Breast epithelium (tissue), 3 donors: ENCODE data around the gene NEMP1.

Source experiments
- POLR2A ChIP-seq: fragments of 450-650 bp; IDR thresholded peaks from one replicate; pipeline ENCODE4 v1.6.1; 2016; ENCODE audit warnings: antibody characterized with exemption, mild to moderate bottlenecking, moderate library complexity
- POLR2AphosphoS5 ChIP-seq, 3 donors: sonication (generic); formaldehyde crosslinking; IDR thresholded peaks; one replicate each; pipeline ENCODE4 v1.6.1; 2017; ENCODE audit warnings: antibody characterized with exemption in 3 of 3
- TF ChIP-seq, protein P1 (sequence below), 3 donors: fragments of 450-650 bp; IDR thresholded peaks; one replicate each; pipeline ENCODE4 v1.5.1; 2016 to 2017; ENCODE audit warnings: antibody characterized with exemption in 3 of 3, mild to moderate bottlenecking in 3 of 3, moderate library complexity in 3 of 3

DNA sequence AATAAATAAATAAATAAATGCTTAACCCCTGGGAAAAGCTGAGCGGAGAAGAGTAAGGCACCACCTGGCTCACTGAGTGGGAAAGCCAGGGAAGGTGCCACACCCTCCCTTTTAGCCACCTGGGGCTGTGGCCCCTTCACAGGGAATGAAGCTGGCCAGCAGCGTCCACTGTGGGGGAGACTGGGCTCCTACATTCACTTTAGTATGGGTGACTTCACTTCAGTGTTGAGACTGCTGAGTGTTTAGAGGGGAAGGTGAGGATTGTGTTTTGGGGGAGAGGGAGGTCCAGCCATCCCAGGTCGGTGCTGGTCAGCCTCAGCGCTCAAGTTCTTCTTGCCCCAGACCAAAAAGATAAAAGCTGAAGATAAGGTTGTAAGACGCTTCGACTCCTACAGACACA lies 11.9 kb upstream of the NEMP1 start:
- TF ChIP-seq, protein P1, sequence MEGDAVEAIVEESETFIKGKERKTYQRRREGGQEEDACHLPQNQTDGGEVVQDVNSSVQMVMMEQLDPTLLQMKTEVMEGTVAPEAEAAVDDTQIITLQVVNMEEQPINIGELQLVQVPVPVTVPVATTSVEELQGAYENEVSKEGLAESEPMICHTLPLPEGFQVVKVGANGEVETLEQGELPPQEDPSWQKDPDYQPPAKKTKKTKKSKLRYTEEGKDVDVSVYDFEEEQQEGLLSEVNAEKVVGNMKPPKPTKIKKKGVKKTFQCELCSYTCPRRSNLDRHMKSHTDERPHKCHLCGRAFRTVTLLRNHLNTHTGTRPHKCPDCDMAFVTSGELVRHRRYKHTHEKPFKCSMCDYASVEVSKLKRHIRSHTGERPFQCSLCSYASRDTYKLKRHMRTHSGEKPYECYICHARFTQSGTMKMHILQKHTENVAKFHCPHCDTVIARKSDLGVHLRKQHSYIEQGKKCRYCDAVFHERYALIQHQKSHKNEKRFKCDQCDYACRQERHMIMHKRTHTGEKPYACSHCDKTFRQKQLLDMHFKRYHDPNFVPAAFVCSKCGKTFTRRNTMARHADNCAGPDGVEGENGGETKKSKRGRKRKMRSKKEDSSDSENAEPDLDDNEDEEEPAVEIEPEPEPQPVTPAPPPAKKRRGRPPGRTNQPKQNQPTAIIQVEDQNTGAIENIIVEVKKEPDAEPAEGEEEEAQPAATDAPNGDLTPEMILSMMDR (IDR thresholded peaks at IDR 0.05): no peak
- TF ChIP-seq POLR2AphosphoS5 (IDR thresholded peaks at IDR 0.05): no peak
- TF ChIP-seq POLR2A: no peak
